Endothelial cell (in vitro differentiated cells): Measurements from ENCODE around the gene HSPA6. TPM values are rescaled to one million over a fixed set of nuclear protein-coding genes. Genes with fewer than 3 reads are reported as not detected.
A peak's percentile ranks its signal among the peaks of the same experiment; 100 is the strongest.

Experiments used
- DNase-seq: peaks from one replicate; pipeline ENCODE4 v3.0.0; 2021; ENCODE audit warnings: low spot score
- H3K27ac Mint-ChIP-seq: one replicate; pipeline ENCODE4 v1.8.0; 2021; ENCODE audit warnings: mixed read lengths, inconsistent platforms; ENCODE audit not compliant: unreplicated experiment
- H3K27me3 Mint-ChIP-seq: one replicate; pipeline ENCODE4 v1.8.0; 2021; ENCODE audit warnings: mild to moderate bottlenecking, moderate library complexity, mixed read lengths, inconsistent platforms; ENCODE audit not compliant: unreplicated experiment
- H3K36me3 Mint-ChIP-seq: one replicate; pipeline ENCODE4 v1.8.0; 2021; ENCODE audit warnings: mild to moderate bottlenecking, low read depth, mixed read lengths, inconsistent platforms; ENCODE audit not compliant: unreplicated experiment
- H3K4me1 Mint-ChIP-seq: one replicate; pipeline ENCODE4 v1.8.0; 2021; ENCODE audit warnings: mild to moderate bottlenecking, mixed read lengths, inconsistent platforms; ENCODE audit not compliant: unreplicated experiment
- H3K4me3 Mint-ChIP-seq: one replicate; pipeline ENCODE4 v1.8.0; 2021; ENCODE audit warnings: mild to moderate bottlenecking, mixed read lengths, inconsistent platforms; ENCODE audit not compliant: unreplicated experiment
- H3K9me3 Mint-ChIP-seq: one replicate; pipeline ENCODE4 v1.8.0; 2021; ENCODE audit warnings: mixed read lengths, inconsistent platforms; ENCODE audit not compliant: unreplicated experiment
- CTCF ChIP-seq: fragments of 200-600 bp; sonication (generic); IDR thresholded peaks from one replicate; pipeline ENCODE4 v1.5.0; 2021; ENCODE audit warnings: antibody characterized with exemption; ENCODE audit not compliant: unreplicated experiment
- total RNA-seq: library from RNA; stranded (reverse); fragmentation: NEBNext Ultra II Directional; extraction: Animal tissue kit (Norgen Biotek cat#: 25700); gene quantifications from one replicate; pipeline ENCODE4 v1.2.1, GENCODE V29; 2021; ENCODE audit not compliant: unreplicated experiment

Gene HSPA6
- total RNA-seq, 1 donor from 2014 or later: not detected

GRCh38 chr1:161482610-161483009 is 41.7 kb upstream of the HSPA6 start:
- DNase-seq: no peak
- H3K27ac Mint-ChIP-seq: no peak overlapping the region
- H3K36me3 Mint-ChIP-seq: peaks cover 2% of the 10 kb centered on the region
- peaks cover 11% of the 10 kb centered on the region for H3K4me1 Mint-ChIP-seq
- TF ChIP-seq CTCF: no peak
- no peak overlapping the region for H3K4me3 Mint-ChIP-seq
- peaks cover 5% of the 10 kb centered on the region for H3K27me3 Mint-ChIP-seq
- H3K9me3 Mint-ChIP-seq: no peaks in the 10 kb centered on the region

GRCh38 chr1:161483361-161483760 is 41.0 kb upstream of the HSPA6 start:
- no peak overlapping the region for H3K27ac Mint-ChIP-seq

GRCh38 chr1:161484613-161485012 is 39.7 kb upstream of the HSPA6 start:
- TF ChIP-seq CTCF: peak; percentile 35
- Mint-ChIP-seq H3K36me3 (peaks cover 2% of the 10 kb centered on the region), H3K4me1 (peaks cover 11% of the 10 kb centered on the region), H3K27me3 (peaks cover 5% of the 10 kb centered on the region), H3K4me3 (no peak overlapping the region), H3K27ac (no peak overlapping the region), H3K9me3 (no peaks in the 10 kb centered on the region)
- no peak for DNase-seq

More at GRCh38 chr1:161483361-161483760, 41.0 kb upstream of the HSPA6 start:
- DNase-seq: no peak
- no peaks in the 10 kb centered on the region for H3K9me3 Mint-ChIP-seq
- H3K36me3 Mint-ChIP-seq: peaks cover 2% of the 10 kb centered on the region
- H3K4me1 Mint-ChIP-seq: peaks cover 11% of the 10 kb centered on the region
- peak; percentile 31 for TF ChIP-seq CTCF
- H3K4me3 Mint-ChIP-seq: no peak overlapping the region
- peaks cover 5% of the 10 kb centered on the region for H3K27me3 Mint-ChIP-seq

- peaks cover 11% of the 10 kb centered on the region for H3K4me1 Mint-ChIP-seq
- H3K9me3 Mint-ChIP-seq: no peaks in the 10 kb centered on the region
- no peak overlapping the region for H3K4me3 Mint-ChIP-seq
- peak; percentile 79 for TF ChIP-seq CTCF
- H3K27ac Mint-ChIP-seq: no peak overlapping the region
- H3K36me3 Mint-ChIP-seq: no peaks in the 10 kb centered on the region
- peak; percentile 53 for DNase-seq
- H3K27me3 Mint-ChIP-seq: no peaks in the 10 kb centered on the region
Measured at GRCh38 chr1:161486806-161487741, 37.3 kb upstream of the HSPA6 start.

GRCh38 chr1:161491472-161491871 is 32.9 kb upstream of the HSPA6 start:
- no peak for TF ChIP-seq CTCF
- H3K9me3 Mint-ChIP-seq: no peaks in the 10 kb centered on the region
- DNase-seq: no peak
- H3K4me3 Mint-ChIP-seq: no peak overlapping the region
- no peaks in the 10 kb centered on the region for H3K36me3 Mint-ChIP-seq
- no peaks in the 10 kb centered on the region for H3K27me3 Mint-ChIP-seq
- peaks cover 9% of the 10 kb centered on the region for H3K4me1 Mint-ChIP-seq
- no peak overlapping the region for H3K27ac Mint-ChIP-seq
